Tibial artery (tissue), 4 donors: ENCODE measurements around the gene RRAD.

ENCODE experiments used
- DNase-seq, 2 donors: peaks; one replicate each; pipeline ENCODE4 v3.0.0-alpha.2; 2019
- H3K27ac ChIP-seq, 2 donors: fragments of 200-600 bp; sonication (generic) in 1 of 2; 1 replicate in 1 of 2; 2 replicates in 1 of 2; pipeline ENCODE4 v1.5.1; 2018 to 2019; ENCODE audit warnings: mild to moderate bottlenecking in 1 of 2
- H3K27me3 ChIP-seq, 2 donors: fragments of 200-600 bp; sonication (generic) in 1 of 2; one replicate each; pipeline versions ENCODE4 v1.5.1 to v1.6.0; 2016 to 2019
- H3K36me3 ChIP-seq, 3 donors: fragments of 200-600 bp; sonication (generic) in 2 of 3; one replicate each; pipeline ENCODE4 v1.5.1; 2016 to 2019; ENCODE audit warnings: mild to moderate bottlenecking in 2 of 3
- H3K4me1 ChIP-seq, 4 donors: fragments of 200-600 bp; sonication (generic) in 2 of 4; 1 replicate in 3 of 4; 2 replicates in 1 of 4; pipeline ENCODE4 v1.5.1; 2016 to 2019
- H3K4me3 ChIP-seq, 2 donors: fragments of 200-600 bp; sonication (generic) in 1 of 2; 1 replicate in 1 of 2; 2 replicates in 1 of 2; pipeline ENCODE4 v1.5.1; 2018 to 2019; ENCODE audit warnings: mild to moderate bottlenecking in 2 of 2
- H3K9me3 ChIP-seq, 3 donors: fragments of 200-600 bp; sonication (generic) in 1 of 3; one replicate each; pipeline ENCODE4 v1.5.1; 2016 to 2019
- CTCF ChIP-seq, 2 experiments: fragments of 200-600 bp in 1 of 2; fragments of 450-650 bp in 1 of 2; IDR thresholded peaks; one replicate each; pipeline ENCODE4 v1.5.1; 2017 to 2019; ENCODE audit warnings: antibody characterized with exemption in 2 of 2, mild to moderate bottlenecking in 1 of 2, moderate library complexity in 1 of 2
- intact Hi-C: fragments of 100-400 bp; cut with DNase I; formaldehyde crosslinking; loops from one replicate; pipeline ENCODE4 v1.15.0; 2023; ENCODE audit warnings: low total_unique reads

The RRAD gene

DNA sequence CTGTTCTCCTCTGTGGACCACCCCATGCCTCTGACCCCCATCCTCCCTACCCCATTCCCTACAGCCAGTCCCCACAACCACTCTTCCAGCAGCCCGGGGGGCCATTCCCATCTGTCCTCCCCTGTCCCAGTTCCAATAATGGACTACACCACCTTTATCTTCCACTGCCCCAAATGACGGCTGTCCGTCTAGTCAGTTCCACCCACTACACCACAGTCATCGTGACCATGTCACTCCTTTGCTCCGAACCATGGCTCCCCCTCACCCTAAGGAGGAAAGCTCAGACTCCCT is 29.7 kb downstream of the RRAD start:
- no peaks in the 10 kb centered on the region for H3K27me3 ChIP-seq
- peak overlapping the region; percentile 86 to 91 for H3K27ac ChIP-seq
- intact Hi-C loops = loop anchor here (2.0 kb wide), 1 partner anchor 39 kb away; the partner anchor contains the start of genes CES2 and CIAO2B
- no peak for TF ChIP-seq CTCF (IDR thresholded peaks at IDR 0.05)
- no peaks in the 10 kb centered on the region for H3K9me3 ChIP-seq
- no peak for DNase-seq
- no peak overlapping the region for H3K4me3 ChIP-seq
- peaks cover 14 to 56% (median 44%) of the 10 kb centered on the region in 4 donors for H3K4me1 ChIP-seq
- no peaks in the 10 kb centered on the region for H3K36me3 ChIP-seq

DNA sequence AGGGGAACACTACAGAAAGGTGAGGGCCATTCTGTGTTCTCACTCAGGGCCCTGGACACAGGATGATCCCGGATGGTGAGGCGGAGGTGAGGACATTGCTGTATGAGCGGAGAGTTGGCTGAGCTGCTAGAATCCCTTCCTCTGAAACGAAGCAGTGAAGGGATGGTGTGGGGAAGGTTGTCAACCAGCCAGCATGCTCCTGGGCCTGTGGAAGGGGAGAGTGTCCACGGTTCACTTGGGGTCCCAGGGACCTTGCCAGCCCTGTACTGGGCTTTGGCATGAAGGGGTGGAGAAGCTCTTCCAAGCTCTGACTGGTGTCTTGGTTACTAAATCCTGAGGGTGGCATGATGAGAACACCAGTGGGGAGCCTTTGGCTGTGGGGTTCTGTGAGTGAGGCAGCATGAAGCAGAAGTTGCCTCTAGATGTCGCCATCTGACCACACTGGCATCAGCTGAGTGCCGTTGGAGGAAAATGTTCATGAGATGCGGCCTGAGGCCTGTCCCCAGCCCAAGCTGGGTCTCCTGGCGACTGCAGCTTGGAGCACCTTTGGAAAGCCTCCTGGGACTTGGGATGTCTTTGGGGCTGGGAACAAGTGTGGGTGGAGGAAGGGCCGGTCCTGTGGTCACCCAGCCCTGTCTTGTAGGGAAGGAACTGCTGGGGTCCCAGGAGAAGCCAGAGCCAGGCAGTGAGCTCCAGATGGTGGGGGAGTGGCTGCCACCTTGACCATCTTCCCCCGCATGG is 30.2 kb downstream of the RRAD start:
- intact Hi-C loops = loop anchor here (2.0 kb wide), 1 partner anchor 40 kb away; the partner anchor contains the start of genes CES2 and CIAO2B
- Histone ChIP-seq H3K36me3 (no peaks in the 10 kb centered on the region), H3K27me3 (no peaks in the 10 kb centered on the region), H3K4me3 (no peak overlapping the region), H3K27ac (peak overlapping the region; percentile 86 to 91), H3K9me3 (no peaks in the 10 kb centered on the region), H3K4me1 (peaks cover 10 to 51% (median 39%) of the 10 kb centered on the region in 4 donors)
- peak; percentile 70 to 80 for DNase-seq
- peak; percentile 82 to 96 for TF ChIP-seq CTCF (IDR thresholded peaks at IDR 0.05)

- Histone ChIP-seq H3K4me3 (no peak overlapping the region), H3K9me3 (no peaks in the 10 kb centered on the region), H3K27me3 (no peaks in the 10 kb centered on the region), H3K27ac (no peak overlapping the region), H3K4me1 (peaks cover 5 to 40% (median 28%) of the 10 kb centered on the region in 4 donors), H3K36me3 (peaks cover 0 to 6% (median 0%) of the 10 kb centered on the region in 3 donors)
- intact Hi-C loops = loop anchor here (2.0 kb wide), 1 partner anchor 41 kb away; the partner anchor contains the start of genes CES2 and CIAO2B
- no peak for DNase-seq
- TF ChIP-seq CTCF (IDR thresholded peaks at IDR 0.05) = no peak
These were observed 31.3 kb downstream of the RRAD start for GRCh38 chr16:66894055-66894454.

DNA sequence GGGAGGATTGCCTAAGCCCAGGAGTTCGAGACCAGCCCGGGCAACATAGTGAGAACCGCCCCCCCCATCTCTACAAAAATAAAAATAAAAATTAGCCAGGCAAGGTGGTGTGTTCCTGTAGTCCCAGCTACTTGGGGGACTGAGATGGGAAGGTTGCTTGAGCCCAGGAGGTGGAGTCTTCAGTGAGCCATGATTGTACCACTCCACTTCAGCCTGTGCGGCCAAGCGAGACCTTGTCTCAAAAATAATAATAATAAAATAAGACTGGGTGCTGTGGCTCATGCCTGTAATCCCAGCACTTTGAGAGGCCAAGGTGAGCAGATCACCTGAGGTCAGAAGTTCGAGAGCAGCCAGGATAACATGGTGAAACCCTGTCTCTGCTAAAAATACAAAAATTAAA is 33.5 kb downstream of the RRAD start:
- Histone ChIP-seq H3K9me3 (no peaks in the 10 kb centered on the region), H3K27me3 (no peaks in the 10 kb centered on the region), H3K4me1 (peaks cover 0 to 20% (median 12%) of the 10 kb centered on the region in 4 donors), H3K36me3 (peaks cover 0 to 6% (median 0%) of the 10 kb centered on the region in 3 donors), H3K27ac (no peak overlapping the region), H3K4me3 (no peak overlapping the region)
- intact Hi-C loops = no loop called here
- DNase-seq = no peak
- TF ChIP-seq CTCF (IDR thresholded peaks at IDR 0.05) = no peak

GRCh38 chr16:66891360-66891759 is 34.0 kb downstream of the RRAD start:
- H3K4me3 ChIP-seq = no peak overlapping the region
- no peak overlapping the region for H3K27ac ChIP-seq
- no peaks in the 10 kb centered on the region for H3K27me3 ChIP-seq
- H3K36me3 ChIP-seq = peaks cover 0 to 6% (median 3%) of the 10 kb centered on the region in 3 donors
- no peaks in the 10 kb centered on the region for H3K9me3 ChIP-seq
- H3K4me1 ChIP-seq = peaks cover 0 to 20% (median 11%) of the 10 kb centered on the region in 4 donors
- TF ChIP-seq CTCF (IDR thresholded peaks at IDR 0.05) = no peak
- DNase-seq = no peak
- intact Hi-C loops = no loop called here
